BLaER1 treated with 17β-estradiol and CSF1 and Interleukin-3, amounts not matched to agents 10 nM and 100 nM (cell line): ENCODE data around the gene SUPT3H.
"Not testable (repeated sequence)": the region's sequence is repeated elsewhere in the genome, so short reads cannot be mapped to it uniquely, and the experiment has no call there.

ENCODE experiments used
- H3K27ac ChIP-seq, 11 experiments: shearing (Covaris generic); formaldehyde crosslinking; 2 replicates each; pipeline ENCODE4 v1.8.1; 2022
- H3K27me3 ChIP-seq, 11 experiments: shearing (Covaris generic); formaldehyde crosslinking; 2 replicates each; pipeline ENCODE4 v1.8.1; 2022
- H3K36me3 ChIP-seq, 11 experiments: shearing (Covaris generic); formaldehyde crosslinking; 2 replicates each; pipeline ENCODE4 v1.8.1; 2022
- H3K4me1 ChIP-seq, 10 experiments: shearing (Covaris generic); formaldehyde crosslinking; 2 replicates each; pipeline ENCODE4 v1.8.1; 2022
- H3K4me2 ChIP-seq, 11 experiments: shearing (Covaris generic); formaldehyde crosslinking; 2 replicates each; pipeline ENCODE4 v1.8.1; 2022
- H3K4me3 ChIP-seq, 10 experiments: shearing (Covaris generic); formaldehyde crosslinking; 2 replicates each; pipeline ENCODE4 v1.8.1; 2022
- H3K9ac ChIP-seq, 11 experiments: shearing (Covaris generic); formaldehyde crosslinking; 2 replicates each; pipeline ENCODE4 v1.8.1; 2022
- H3K9me3 ChIP-seq, 11 experiments: shearing (Covaris generic); formaldehyde crosslinking; replicated peaks in 1 of 11; 2 replicates each; pipeline ENCODE4 v1.8.1; 2022
- H4K20me1 ChIP-seq, 11 experiments: shearing (Covaris generic); formaldehyde crosslinking; 2 replicates each; pipeline ENCODE4 v1.8.1; 2022
- Cebpa-rat ChIP-seq, 11 experiments: shearing (Covaris generic); IDR thresholded peaks; 2 replicates each; pipeline ENCODE4 v1.8.1; 2022

SUPT3H gene

DNA sequence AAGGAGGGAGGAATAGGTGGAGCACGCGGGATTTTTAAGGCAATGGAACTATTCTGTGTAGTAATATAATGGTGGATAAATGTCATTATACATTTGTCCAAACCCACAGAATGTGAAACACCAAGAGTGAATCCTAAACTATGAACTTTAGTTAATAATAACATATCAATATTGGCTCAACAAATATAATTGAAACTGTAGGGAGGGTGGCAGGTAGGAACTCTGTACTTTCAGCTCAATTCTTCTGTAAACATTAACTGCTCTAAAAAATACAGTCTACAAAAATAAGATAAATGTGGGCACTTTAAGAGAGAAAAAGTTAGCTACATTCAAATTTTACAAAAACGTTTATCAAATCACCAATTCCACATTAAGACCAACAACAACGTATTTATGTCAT lies 186.3 kb downstream of the SUPT3H start:
- Histone ChIP-seq H3K4me1 (peaks cover 0 to 17% (median 9%) of the 10 kb centered on the region in 10 experiments; a peak in 18 of 20 replicates), H3K27ac (no peak overlapping the region), H3K36me3 (no peaks in the 10 kb centered on the region), H3K4me3 (no peak overlapping the region), H3K9ac (no peak overlapping the region), H3K4me2 (no peak overlapping the region), H3K9me3 (no peaks in the 10 kb centered on the region), H4K20me1 (no peaks in the 10 kb centered on the region), H3K27me3 (no peaks in the 10 kb centered on the region)
- no peak for TF ChIP-seq Cebpa-rat (IDR thresholded peaks at IDR 0.05)

DNA sequence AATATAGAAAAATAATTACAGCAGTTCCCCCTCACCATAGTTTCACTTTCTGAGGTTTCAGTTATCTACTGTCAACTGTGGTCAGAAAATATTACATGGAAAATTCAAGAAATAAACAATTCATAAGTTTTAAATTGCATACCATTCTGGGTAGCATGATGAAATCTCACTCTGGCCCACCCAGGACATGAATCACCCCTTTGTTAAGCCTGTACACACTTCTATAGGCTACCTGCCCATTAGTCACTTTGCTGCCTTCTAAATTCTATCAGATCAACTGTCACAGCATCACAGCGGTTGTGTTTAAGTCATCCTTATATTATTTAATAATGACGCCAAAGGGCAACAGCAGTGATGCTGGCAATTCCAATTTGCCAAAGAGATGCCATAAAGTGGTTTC lies 189.9 kb downstream of the SUPT3H start:
- Histone ChIP-seq H3K4me1 (peaks cover 0 to 8% (median 0%) of the 10 kb centered on the region in 10 experiments; a peak in 3 of 20 replicates), H3K27ac (no peak overlapping the region), H3K4me3 (no peak overlapping the region), H4K20me1 (no peaks in the 10 kb centered on the region), H3K4me2 (no peak overlapping the region; a peak in 1 of 22 replicates), H3K27me3 (no peaks in the 10 kb centered on the region), H3K9me3 (no peaks in the 10 kb centered on the region; a peak in 2 of 22 replicates), H3K36me3 (no peaks in the 10 kb centered on the region), H3K9ac (no peak overlapping the region)
- no peak for TF ChIP-seq Cebpa-rat (IDR thresholded peaks at IDR 0.05)

DNA sequence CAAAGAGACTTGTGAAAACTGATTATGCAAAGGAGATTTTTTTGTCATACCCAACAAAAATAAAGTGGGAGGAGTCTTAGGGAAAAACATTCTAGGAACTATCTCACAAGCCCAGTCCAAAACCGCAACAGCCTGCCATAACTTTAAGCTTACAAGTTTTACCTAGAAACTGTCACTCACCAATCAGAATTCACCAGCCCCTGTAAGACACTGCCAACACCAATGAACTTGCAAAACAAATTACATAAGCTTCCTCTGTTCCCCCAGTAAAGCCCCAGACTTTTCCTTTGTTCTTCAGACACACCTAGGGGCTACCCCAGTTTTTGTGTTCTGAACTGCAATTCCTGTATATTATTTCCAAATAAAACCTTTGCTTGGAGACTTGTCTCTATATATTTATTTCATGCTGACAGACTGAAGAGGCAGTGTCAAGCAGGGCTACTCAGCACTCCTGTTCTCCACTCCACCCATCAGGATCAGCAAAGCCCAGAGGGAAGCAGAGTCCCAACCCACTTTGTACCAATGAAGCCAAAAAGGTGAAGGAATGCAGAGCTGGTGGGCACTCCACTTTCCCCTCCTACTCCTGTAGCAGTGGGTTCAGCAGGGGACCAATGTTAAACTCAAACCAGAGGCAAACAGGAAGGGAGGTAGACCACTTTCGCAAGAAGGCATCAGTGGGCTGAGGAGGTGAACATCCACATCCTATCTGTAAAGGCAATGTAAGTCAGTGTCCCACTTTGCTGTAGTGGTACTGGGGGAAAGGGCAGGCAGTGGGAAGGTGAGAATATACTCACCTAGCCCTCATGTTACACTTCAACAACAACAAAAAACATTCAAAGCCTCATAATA lies 192.1 kb downstream of the SUPT3H start:
- H3K9ac ChIP-seq = no peak overlapping the region
- no peak for TF ChIP-seq Cebpa-rat (IDR thresholded peaks at IDR 0.05)
- no peak overlapping the region for H3K4me3 ChIP-seq
- H3K4me2 ChIP-seq = no peak overlapping the region
- no peaks in the 10 kb centered on the region for H3K36me3 ChIP-seq
- H3K27ac ChIP-seq = no peak overlapping the region
- H3K9me3 ChIP-seq = no peaks in the 10 kb centered on the region; a peak in 2 of 22 replicates
- H3K27me3 ChIP-seq = no peaks in the 10 kb centered on the region
- H4K20me1 ChIP-seq = no peaks in the 10 kb centered on the region
- H3K4me1 ChIP-seq = peaks cover 0 to 8% (median 0%) of the 10 kb centered on the region in 10 experiments; a peak in 3 of 20 replicates

DNA sequence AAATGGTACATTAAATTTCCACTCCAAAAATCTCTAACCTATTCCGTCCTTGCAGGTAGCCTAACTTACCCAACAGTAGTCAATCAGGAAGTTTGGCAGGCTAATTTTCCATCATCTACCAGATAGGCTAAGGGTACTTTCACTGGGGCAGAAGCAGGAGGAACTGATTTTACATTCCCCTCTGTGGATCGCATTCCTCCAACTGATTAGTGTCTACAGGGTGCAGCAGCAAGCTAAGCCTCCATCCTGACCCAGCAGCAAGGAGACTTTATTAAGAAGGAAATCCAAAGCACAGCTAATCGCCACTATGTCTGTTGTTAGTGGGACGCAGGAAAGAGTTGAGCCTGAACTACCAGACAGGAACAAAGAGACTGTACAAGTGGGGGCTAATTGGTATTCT lies 192.8 kb downstream of the SUPT3H start:
- no peak for TF ChIP-seq Cebpa-rat (IDR thresholded peaks at IDR 0.05)
- H3K27me3 ChIP-seq = no peaks in the 10 kb centered on the region

DNA sequence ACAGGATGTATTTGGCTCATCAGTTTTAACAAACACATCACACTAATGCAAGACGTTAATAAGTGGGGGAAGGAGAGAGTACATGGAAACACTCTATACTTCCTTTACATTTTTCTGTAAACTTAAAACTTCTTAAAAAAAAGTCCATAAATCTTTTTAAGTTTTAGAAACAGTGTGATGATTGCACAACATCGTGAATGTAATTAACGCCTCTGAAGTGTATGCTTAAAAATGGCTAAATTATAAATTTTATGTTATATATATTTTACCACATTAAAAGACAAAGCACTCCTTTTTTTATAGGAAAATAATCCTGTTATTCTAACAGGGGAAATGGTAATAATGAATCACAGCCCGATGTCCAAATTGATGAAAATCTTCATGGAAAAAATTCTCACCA lies 193.7 kb downstream of the SUPT3H start:
- Histone ChIP-seq H3K4me3 (no peak overlapping the region), H3K9me3 (no peaks in the 10 kb centered on the region; a peak in 2 of 22 replicates), H4K20me1 (no peaks in the 10 kb centered on the region), H3K9ac (no peak overlapping the region), H3K36me3 (no peaks in the 10 kb centered on the region), H3K4me1 (peaks cover 0 to 8% (median 0%) of the 10 kb centered on the region in 10 experiments; a peak in 3 of 20 replicates), H3K27me3 (no peaks in the 10 kb centered on the region), H3K27ac (no peak overlapping the region), H3K4me2 (no peak overlapping the region)
- TF ChIP-seq Cebpa-rat (IDR thresholded peaks at IDR 0.05) = no peak

More for the DNA sequence above, 192.8 kb downstream of the SUPT3H start:
- no peak overlapping the region for H3K4me3 ChIP-seq
- H3K9me3 ChIP-seq = no peaks in the 10 kb centered on the region; a peak in 2 of 22 replicates
- H3K9ac ChIP-seq = no peak overlapping the region
- H4K20me1 ChIP-seq = no peaks in the 10 kb centered on the region
- H3K4me1 ChIP-seq = peaks cover 0 to 8% (median 0%) of the 10 kb centered on the region in 10 experiments; a peak in 3 of 20 replicates
- H3K27ac ChIP-seq = no peak overlapping the region
- no peaks in the 10 kb centered on the region for H3K36me3 ChIP-seq
- H3K4me2 ChIP-seq = no peak overlapping the region

DNA sequence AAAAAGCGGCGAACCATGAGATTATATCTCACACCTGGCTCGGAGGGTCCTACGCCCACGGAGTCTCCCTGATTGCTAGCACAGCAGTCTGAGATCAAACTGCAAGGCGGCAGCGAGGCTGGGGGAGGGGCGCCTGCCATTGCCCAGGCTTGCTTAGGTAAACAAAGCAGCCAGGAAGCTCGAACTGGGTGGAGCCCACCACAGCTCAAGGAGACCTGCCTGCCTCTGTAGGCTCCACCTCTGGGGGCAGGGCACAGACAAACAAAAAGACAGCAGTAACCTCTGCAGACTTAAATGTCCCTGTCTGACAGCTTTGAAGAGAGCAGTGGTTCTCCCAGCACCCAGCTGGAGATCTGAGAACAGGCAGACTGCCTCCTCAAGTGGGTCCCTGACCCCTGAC lies 201.4 kb downstream of the SUPT3H start:
- not testable (repeated sequence) for H3K4me2 ChIP-seq, H3K4me3 ChIP-seq, H3K27me3 ChIP-seq

DNA sequence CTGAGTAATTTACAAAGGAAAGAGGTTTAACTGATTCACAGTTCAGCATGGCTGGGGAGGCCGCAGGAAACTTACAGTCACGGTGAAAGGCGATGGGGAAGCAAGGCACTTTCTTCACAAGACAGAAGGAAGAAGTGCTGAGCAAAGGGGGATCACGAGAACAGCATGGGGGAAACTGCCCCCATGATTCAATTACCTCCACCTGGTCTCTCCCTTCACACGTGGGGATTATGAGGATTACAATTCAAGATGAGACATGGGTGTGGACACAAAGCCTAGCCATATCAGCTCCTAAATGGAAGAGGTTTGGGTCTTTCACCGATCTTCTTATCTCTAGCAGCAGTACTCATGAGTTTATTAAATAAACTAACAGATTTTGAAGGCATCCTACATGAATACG lies 202.5 kb downstream of the SUPT3H start:
- Histone ChIP-seq H4K20me1 (no peaks in the 10 kb centered on the region), H3K27me3 (no peaks in the 10 kb centered on the region), H3K4me2 (no peak overlapping the region), H3K9me3 (no peaks in the 10 kb centered on the region), H3K36me3 (no peaks in the 10 kb centered on the region), H3K9ac (no peak overlapping the region), H3K27ac (no peak overlapping the region), H3K4me1 (no peaks in the 10 kb centered on the region), H3K4me3 (no peak overlapping the region)
- no peak for TF ChIP-seq Cebpa-rat (IDR thresholded peaks at IDR 0.05)

More for the DNA sequence above, 201.4 kb downstream of the SUPT3H start:
- not testable (repeated sequence) for H3K9me3 ChIP-seq, H3K27ac ChIP-seq, H3K36me3 ChIP-seq, H3K4me1 ChIP-seq, H3K9ac ChIP-seq, H4K20me1 ChIP-seq

DNA sequence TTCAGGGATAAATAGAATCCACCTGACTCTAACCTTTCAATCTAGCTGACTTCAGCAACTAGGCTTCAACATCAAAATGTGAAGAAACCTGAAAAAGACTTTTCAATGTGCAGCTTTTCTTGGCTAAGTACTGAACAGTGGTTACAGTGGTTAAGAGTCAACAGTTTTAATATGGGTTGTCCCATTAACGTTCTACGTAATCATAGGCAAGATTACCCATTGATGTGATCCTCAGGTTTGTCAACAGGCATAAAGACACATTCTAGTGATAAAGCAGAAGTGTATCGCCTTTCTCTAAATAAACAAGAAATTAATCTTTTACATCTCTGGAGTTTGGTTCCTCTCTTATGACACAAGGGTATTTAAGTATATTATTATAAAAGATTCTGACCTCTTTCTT lies 203.7 kb downstream of the SUPT3H start:
- H3K9me3 ChIP-seq = no peaks in the 10 kb centered on the region
- H3K4me1 ChIP-seq = no peaks in the 10 kb centered on the region
- no peak overlapping the region for H3K27ac ChIP-seq
- H3K4me2 ChIP-seq = no peak overlapping the region
- no peaks in the 10 kb centered on the region for H3K36me3 ChIP-seq
- no peak overlapping the region for H3K4me3 ChIP-seq
- no peaks in the 10 kb centered on the region for H4K20me1 ChIP-seq
- H3K27me3 ChIP-seq = no peaks in the 10 kb centered on the region
- H3K9ac ChIP-seq = no peak overlapping the region
- TF ChIP-seq Cebpa-rat (IDR thresholded peaks at IDR 0.05) = no peak

DNA sequence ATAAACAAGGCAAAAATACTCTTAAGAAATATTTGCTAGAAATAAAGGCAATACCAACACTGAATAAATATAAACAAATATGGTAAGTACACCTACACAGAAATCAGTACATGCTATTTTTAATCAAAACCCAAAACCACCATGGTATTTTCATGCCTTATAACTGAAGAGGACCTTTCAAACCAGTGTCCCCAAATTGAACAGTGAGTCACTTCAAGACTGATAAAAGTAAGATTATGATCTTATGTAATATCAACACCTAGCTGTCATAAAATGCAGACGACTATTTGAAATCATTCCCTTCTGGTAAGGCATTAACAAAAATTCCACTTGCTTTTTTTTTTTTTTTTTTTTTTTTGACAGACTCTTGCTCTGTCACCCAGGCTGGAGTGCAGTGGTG lies 206.4 kb downstream of the SUPT3H start:
- H3K4me3 ChIP-seq = no peak overlapping the region
- no peaks in the 10 kb centered on the region for H4K20me1 ChIP-seq
- no peaks in the 10 kb centered on the region for H3K27me3 ChIP-seq
- H3K4me1 ChIP-seq = no peaks in the 10 kb centered on the region
- H3K9me3 ChIP-seq = no peaks in the 10 kb centered on the region
- no peaks in the 10 kb centered on the region for H3K36me3 ChIP-seq
- no peak for TF ChIP-seq Cebpa-rat (IDR thresholded peaks at IDR 0.05)
- no peak overlapping the region for H3K4me2 ChIP-seq
- no peak overlapping the region for H3K27ac ChIP-seq
- H3K9ac ChIP-seq = no peak overlapping the region

DNA sequence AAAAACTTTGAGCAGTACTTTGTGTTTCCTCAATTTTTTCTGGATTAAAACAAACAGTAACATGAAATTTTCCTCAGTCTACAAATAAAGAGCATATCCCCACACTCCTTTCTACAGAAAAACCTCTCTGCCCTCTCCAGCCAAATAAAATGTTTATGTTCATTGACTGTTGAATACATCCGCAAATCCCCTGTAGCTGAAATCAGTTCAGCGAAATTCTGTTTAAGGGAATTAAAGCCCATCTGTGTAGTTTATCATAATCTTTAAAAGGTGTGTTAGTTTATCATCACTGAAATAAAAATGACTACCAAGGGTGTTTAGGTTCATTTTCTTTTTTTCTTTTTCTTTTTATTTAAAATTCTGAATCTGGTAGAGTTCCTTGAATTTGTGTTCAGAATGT lies 207.4 kb downstream of the SUPT3H start:
- Histone ChIP-seq H3K4me2 (no peak overlapping the region), H4K20me1 (no peaks in the 10 kb centered on the region), H3K9ac (no peak overlapping the region), H3K4me1 (no peaks in the 10 kb centered on the region), H3K36me3 (no peaks in the 10 kb centered on the region), H3K27ac (no peak overlapping the region), H3K4me3 (no peak overlapping the region), H3K9me3 (no peaks in the 10 kb centered on the region), H3K27me3 (no peaks in the 10 kb centered on the region)
- TF ChIP-seq Cebpa-rat (IDR thresholded peaks at IDR 0.05) = no peak
